HG03060 (cell line): ENCODE results near the gene MACROD2.

ENCODE experiments used
- ATAC-seq: cut with Tn5 transposase; IDR thresholded peaks from one replicate; pipeline ENCODE4 v1.9.1; 2021; ENCODE audit warnings: low read depth, moderate number of reproducible peaks; ENCODE audit not compliant: unreplicated experiment

Gene MACROD2

GRCh38 chr20:15205719-15206118 lies 1210.4 kb downstream of the MACROD2 start:
- ATAC-seq = no peak

- no peak for ATAC-seq
These were observed 1214.2 kb downstream of the MACROD2 start for GRCh38 chr20:15209537-15209936.

GRCh38 chr20:15214051-15214450 lies 1218.7 kb downstream of the MACROD2 start:
- no peak for ATAC-seq

- ATAC-seq = no peak
These were observed 1224.8 kb downstream of the MACROD2 start for GRCh38 chr20:15220009-15220656.

GRCh38 chr20:15220778-15221565 lies 1225.7 kb downstream of the MACROD2 start:
- no peak for ATAC-seq

GRCh38 chr20:15222502-15223330 lies 1227.4 kb downstream of the MACROD2 start:
- no peak for ATAC-seq

GRCh38 chr20:15224199-15224598 lies 1228.9 kb downstream of the MACROD2 start:
- no peak for ATAC-seq

GRCh38 chr20:15227102-15227501 lies 1231.8 kb downstream of the MACROD2 start:
- ATAC-seq = no peak

- no peak for ATAC-seq
These were observed 1236.9 kb downstream of the MACROD2 start for GRCh38 chr20:15232243-15232642.

- no peak for ATAC-seq
These were observed 1240.3 kb downstream of the MACROD2 start for GRCh38 chr20:15235471-15236198.

GRCh38 chr20:15236812-15237211 lies 1241.5 kb downstream of the MACROD2 start:
- no peak for ATAC-seq

GRCh38 chr20:15239542-15240206 lies 1244.4 kb downstream of the MACROD2 start:
- no peak for ATAC-seq

- no peak for ATAC-seq
These were observed 1245.5 kb downstream of the MACROD2 start for GRCh38 chr20:15240801-15241200.

GRCh38 chr20:15241681-15242080 lies 1246.4 kb downstream of the MACROD2 start:
- ATAC-seq = no peak

GRCh38 chr20:15242773-15243172 lies 1247.5 kb downstream of the MACROD2 start:
- ATAC-seq = no peak

- no peak for ATAC-seq
These were observed 1250.6 kb downstream of the MACROD2 start for GRCh38 chr20:15245896-15246295.

- no peak for ATAC-seq
These were observed 1253.5 kb downstream of the MACROD2 start for GRCh38 chr20:15248618-15249395.

GRCh38 chr20:15251171-15251570 lies 1255.9 kb downstream of the MACROD2 start:
- no peak for ATAC-seq

- ATAC-seq = no peak
These were observed 1257.0 kb downstream of the MACROD2 start for GRCh38 chr20:15252304-15252703.
